ENCODE data around the gene CACNA1G. TPM values are rescaled to one million over a fixed set of nuclear protein-coding genes. Genes with fewer than 3 reads are reported as not detected.
A peak's percentile ranks its signal among the peaks of the same experiment; 100 is the strongest.

Gene CACNA1G
- total and polyA plus RNA-seq, 9 of the 15 experiments (the other 6 are each of a cell fraction or from before 2014, with no cell fraction given): 0.01 TPM; not detected in 8

- intact Hi-C loops (cut with micrococcal nuclease) (no loop called here), in situ Hi-C loops (cut with MboI) (no loop called here)
- Histone ChIP-seq H3K9me3 (replicated peaks; ENCODE audit: control insufficient read depth, insufficient read depth, low read depth, low read length) (no peaks in the 10 kb centered on the region), H3K4me3 (no peak overlapping the region), H3K36me3 (ENCODE audit: control insufficient read depth, insufficient read depth, low read length) (no peaks in the 10 kb centered on the region), H3K79me2 (ENCODE audit: control insufficient read depth, insufficient read depth, low read length) (no peaks in the 10 kb centered on the region), H3K4me2 (ENCODE audit: insufficient read depth, low read length) (no peak overlapping the region), H3K9ac (ENCODE audit: insufficient read depth in 1 of 2, low read depth in 2 of 2, low read length in 2 of 2) (no peak overlapping the region), H3K27ac (ENCODE audit: extremely low read depth, low read depth, low read length) (no peak overlapping the region), H3K27me3 (ENCODE audit: control insufficient read depth in 2 of 2, insufficient read depth in 2 of 2, low read length in 2 of 2) (peaks cover 22 to 58% of the 10 kb centered on the region in 2 experiments; a peak in 4 of 5 replicates), H3K4me1 (replicated peaks in 1 of 2; ENCODE audit: control insufficient read depth in 2 of 2, insufficient read depth in 2 of 2, low read length in 2 of 2) (peaks cover 0 to 44% of the 10 kb centered on the region in 2 experiments; a peak in 3 of 5 replicates), H2AFZ (ENCODE audit: low read depth, low read length) (no peak overlapping the region), H3K9me1 (ENCODE audit: control insufficient read depth, insufficient read depth, low read length) (no peaks in the 10 kb centered on the region), H4K20me1 (replicated peaks; ENCODE audit: control insufficient read depth, insufficient read depth, low read length) (peaks cover 16% of the 10 kb centered on the region; the same call in 1 of the 2 replicates)
- no peak for FAIRE-seq
- TF ChIP-seq NKRF (IDR thresholded peaks at IDR 0.05; ENCODE audit: borderline replicate concordance): no peak
- TF ChIP-seq ZFP36 (IDR thresholded peaks at IDR 0.05; ENCODE audit: low read depth, low read length, partially characterized antibody): peak; percentile 78
- no peak for DNase-seq (ENCODE audit: extremely low read depth in 1 of 4, low spot score in 3 of 4)
- ChIA-PET CTCF (ENCODE audit: low intra/inter-chr PET ratio) (no interaction called here), POLR2A (no interaction called here)
- ATAC-seq: no peak
- BruUV-seq (replicated peaks): no TSS peak
- WGBS (ENCODE audit: insufficient coverage, low coverage, missing lambda C conversion rate): 13% methylated on average over 7 of the region's 7 CpGs
Measured at GRCh38 chr17:50535407-50535806, 25.1 kb upstream of the CACNA1G start.
